Measurements from ENCODE around the gene CHD9. TPM values are rescaled to one million over a fixed set of nuclear protein-coding genes. Genes with fewer than 3 reads are reported as not detected.
A peak's percentile ranks its signal among the peaks of the same experiment; 100 is the strongest.

Gene CHD9

DNA sequence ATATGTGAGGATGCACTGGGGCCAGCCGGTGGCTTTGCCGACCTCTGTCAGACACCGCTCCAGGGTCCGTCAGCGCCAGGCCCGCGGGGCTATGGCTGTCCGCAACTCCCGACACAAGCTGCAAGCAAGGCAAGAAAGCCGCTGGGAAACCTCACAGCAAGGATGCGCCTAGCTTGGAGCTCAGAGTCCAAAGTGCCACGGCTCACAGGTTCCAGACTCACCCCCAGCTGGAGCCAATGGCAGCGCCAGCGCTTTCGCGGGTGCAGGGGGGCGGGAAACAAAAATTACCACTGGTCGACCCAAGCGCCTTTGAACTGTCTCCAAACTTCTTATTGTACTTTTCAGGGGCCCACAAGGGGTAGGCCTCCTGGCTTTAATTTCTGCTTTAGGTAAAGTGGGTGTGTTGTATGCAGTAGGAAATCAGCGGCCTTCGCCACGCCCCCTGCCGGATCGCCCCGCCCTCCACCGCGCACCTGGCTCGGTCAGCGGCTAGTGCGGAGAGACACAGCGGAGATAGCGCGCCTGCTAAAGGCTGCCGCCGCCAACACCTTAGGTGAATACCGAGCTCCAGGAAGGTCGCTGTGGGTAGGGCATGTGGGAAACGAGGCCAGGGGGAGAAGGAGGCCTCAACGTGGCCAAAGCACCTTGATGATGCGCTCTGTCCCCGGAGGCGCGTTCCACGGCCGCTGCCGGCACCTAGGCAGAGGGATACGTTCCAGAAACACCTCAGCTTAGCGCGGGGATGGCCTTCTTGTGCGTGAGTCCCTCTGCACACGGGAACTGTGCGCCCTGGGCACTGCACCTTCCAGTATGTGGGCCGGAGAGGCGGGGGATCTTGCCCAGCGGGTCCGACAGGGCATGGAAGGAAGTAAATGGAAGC, 318.4 kb downstream of the CHD9 start:
- no peaks in the 10 kb centered on the region for H3K36me3 ChIP-seq (replicated peaks in 1 of 2; ENCODE audit: control insufficient read depth in 2 of 2, insufficient read depth in 2 of 2, low read length in 2 of 2)
- H2AK5ac ChIP-seq (ENCODE audit: low read depth, low read length), result no peak overlapping the region
- peaks cover 2% of the 10 kb centered on the region for H3K79me1 ChIP-seq (ENCODE audit: low read depth, low read length)
- H4K91ac ChIP-seq (ENCODE audit: low read depth, low read length, poor library complexity), result no peak overlapping the region
- peak overlapping the region; percentile 76 for H3K18ac ChIP-seq (ENCODE audit: low read length)
- H3K9ac ChIP-seq (ENCODE audit: low read depth, low read length, poor library complexity), result no peak overlapping the region
- peak overlapping the region; percentile 53 for H2BK5ac ChIP-seq (ENCODE audit: low read length)
- H3K27me3 ChIP-seq (ENCODE audit: control insufficient read depth in 3 of 3, insufficient read depth in 3 of 3, low read depth in 1 of 3, low read length in 3 of 3), result peaks cover 0 to 11% (median 2%) of the 10 kb centered on the region in 3 experiments
- DNase-seq (ENCODE audit: low spot score), result no peak
- no peaks in the 10 kb centered on the region for H3K4me1 ChIP-seq (ENCODE audit: control insufficient read depth in 2 of 2, insufficient read depth in 1 of 2, low read depth in 1 of 2, low read length in 2 of 2)
- peak overlapping the region; percentile 46 for H3K4ac ChIP-seq (ENCODE audit: low read length)
- no peak overlapping the region for H2BK12ac ChIP-seq (ENCODE audit: low read length)
- no peak overlapping the region for H2BK120ac ChIP-seq (ENCODE audit: low read depth, low read length)
- peak overlapping the region in 1 of 2 donors; percentile 4 for H3K4me3 ChIP-seq (ENCODE audit: low read length in 2 of 2)
- H3K14ac ChIP-seq (ENCODE audit: low read length), result peak overlapping the region; percentile 56
- H3K4me2 ChIP-seq (ENCODE audit: insufficient read depth, low read length, poor library complexity, severe bottlenecking), result no peak overlapping the region
- H3K23ac ChIP-seq (ENCODE audit: low read depth, low read length, poor library complexity), result peak overlapping the region; percentile 91
- WGBS, 2 donors (ENCODE audit: extremely low coverage in 2 of 2, insufficient read length in 2 of 2, insufficient replicate concordance in 1 of 2), result no CpG with 5 or more reads among the region's 56 CpGs
- no peaks in the 10 kb centered on the region for H3K9me3 ChIP-seq (replicated peaks in 1 of 2; ENCODE audit: control insufficient read depth in 2 of 2, insufficient read depth in 1 of 2, low read depth in 1 of 2, low read length in 2 of 2)
- no peak overlapping the region for H2AFZ ChIP-seq (ENCODE audit: low read length)
- H2BK15ac ChIP-seq (ENCODE audit: low read length), result no peak overlapping the region
- H4K8ac ChIP-seq (ENCODE audit: low read depth, low read length), result peak overlapping the region; percentile 82
- no peak overlapping the region for H3K27ac ChIP-seq (replicated peaks; ENCODE audit: low read length)

DNA sequence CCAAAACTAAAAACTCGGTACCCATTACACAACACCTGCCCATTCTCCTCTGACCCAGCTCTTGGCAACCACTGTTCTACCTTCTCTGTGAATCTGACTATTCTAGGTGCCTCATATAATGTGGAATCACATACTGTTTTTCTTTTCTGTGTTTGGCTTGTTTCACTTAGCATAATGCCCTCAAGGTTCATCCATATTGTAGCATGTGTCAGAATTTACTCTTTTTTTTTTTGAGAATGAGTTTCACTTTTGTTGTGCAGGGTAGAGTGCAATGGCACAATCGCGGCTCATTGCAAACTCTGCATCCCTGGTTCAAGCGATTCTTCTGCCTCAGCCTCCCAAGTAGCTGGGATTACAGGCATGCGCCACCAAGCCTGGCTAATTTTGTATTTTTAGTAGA, 320.0 kb downstream of the CHD9 start:
- H3K4me3 ChIP-seq (ENCODE audit: low read length in 2 of 2), result no peak overlapping the region
- no peaks in the 10 kb centered on the region for H3K9me3 ChIP-seq (replicated peaks in 1 of 2; ENCODE audit: control insufficient read depth in 2 of 2, insufficient read depth in 1 of 2, low read depth in 1 of 2, low read length in 2 of 2)
- no peak overlapping the region for H2BK120ac ChIP-seq (ENCODE audit: low read depth, low read length)
- H3K27me3 ChIP-seq (ENCODE audit: control insufficient read depth in 3 of 3, insufficient read depth in 3 of 3, low read depth in 1 of 3, low read length in 3 of 3), result peaks cover 0 to 9% (median 2%) of the 10 kb centered on the region in 3 experiments
- H3K79me1 ChIP-seq (ENCODE audit: low read depth, low read length), result peaks cover 2% of the 10 kb centered on the region
- no peak overlapping the region for H4K8ac ChIP-seq (ENCODE audit: low read depth, low read length)
- H2BK15ac ChIP-seq (ENCODE audit: low read length), result no peak overlapping the region
- H3K9ac ChIP-seq (ENCODE audit: low read depth, low read length, poor library complexity), result no peak overlapping the region
- no peak overlapping the region for H2AFZ ChIP-seq (ENCODE audit: low read length)
- no peak overlapping the region for H3K4me2 ChIP-seq (ENCODE audit: insufficient read depth, low read length, poor library complexity, severe bottlenecking)
- H2AK5ac ChIP-seq (ENCODE audit: low read depth, low read length), result no peak overlapping the region
- no peak overlapping the region for H4K91ac ChIP-seq (ENCODE audit: low read depth, low read length, poor library complexity)
- H3K4me1 ChIP-seq (ENCODE audit: control insufficient read depth in 2 of 2, insufficient read depth in 1 of 2, low read depth in 1 of 2, low read length in 2 of 2), result no peaks in the 10 kb centered on the region
- H3K18ac ChIP-seq (ENCODE audit: low read length), result no peak overlapping the region
- H2BK5ac ChIP-seq (ENCODE audit: low read length), result no peak overlapping the region
- H3K27ac ChIP-seq (replicated peaks; ENCODE audit: low read length), result no peak overlapping the region
- no peak overlapping the region for H3K14ac ChIP-seq (ENCODE audit: low read length)
- H3K4ac ChIP-seq (ENCODE audit: low read length), result no peak overlapping the region
- no peak for DNase-seq (ENCODE audit: low spot score)
- no CpG with 5 or more reads among the region's 5 CpGs for WGBS, 2 donors (ENCODE audit: extremely low coverage in 2 of 2, insufficient read length in 2 of 2, insufficient replicate concordance in 1 of 2)
- H2BK12ac ChIP-seq (ENCODE audit: low read length), result no peak overlapping the region
- H3K23ac ChIP-seq (ENCODE audit: low read depth, low read length, poor library complexity), result no peak overlapping the region
- H3K36me3 ChIP-seq (replicated peaks in 1 of 2; ENCODE audit: control insufficient read depth in 2 of 2, insufficient read depth in 2 of 2, low read length in 2 of 2), result no peaks in the 10 kb centered on the region

DNA sequence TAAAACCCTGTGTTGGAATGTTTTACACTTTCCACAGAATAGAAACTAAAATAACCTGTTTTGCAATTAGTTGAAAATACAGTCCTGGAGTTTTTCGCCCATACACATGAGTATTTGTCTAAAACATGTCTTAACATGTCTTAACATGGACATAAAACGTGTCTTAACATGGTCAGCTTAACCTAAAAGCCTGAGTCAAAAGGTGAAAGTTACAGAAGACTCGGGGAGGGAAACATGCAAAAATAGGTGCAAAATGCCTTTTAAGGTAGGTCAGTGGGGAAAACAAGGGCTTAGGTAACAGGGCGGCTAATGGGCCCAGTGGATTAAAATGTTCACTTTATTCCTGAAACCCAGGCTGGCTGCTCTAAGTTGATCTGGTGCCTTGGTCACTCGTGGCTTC, 323.3 kb downstream of the CHD9 start:
- Histone ChIP-seq H3K4me1 (ENCODE audit: control insufficient read depth in 2 of 2, insufficient read depth in 1 of 2, low read depth in 1 of 2, low read length in 2 of 2) (no peaks in the 10 kb centered on the region), H4K91ac (ENCODE audit: low read depth, low read length, poor library complexity) (no peak overlapping the region), H3K14ac (ENCODE audit: low read length) (no peak overlapping the region), H3K9me3 (replicated peaks in 1 of 2; ENCODE audit: control insufficient read depth in 2 of 2, insufficient read depth in 1 of 2, low read depth in 1 of 2, low read length in 2 of 2) (no peaks in the 10 kb centered on the region), H2BK12ac (ENCODE audit: low read length) (no peak overlapping the region), H2BK15ac (ENCODE audit: low read length) (no peak overlapping the region), H3K9ac (ENCODE audit: low read depth, low read length, poor library complexity) (no peak overlapping the region), H2BK120ac (ENCODE audit: low read depth, low read length) (no peak overlapping the region), H2AK5ac (ENCODE audit: low read depth, low read length) (no peak overlapping the region), H3K4me2 (ENCODE audit: insufficient read depth, low read length, poor library complexity, severe bottlenecking) (no peak overlapping the region), H3K27ac (replicated peaks; ENCODE audit: low read length) (no peak overlapping the region), H2AFZ (ENCODE audit: low read length) (peak overlapping the region; percentile 17), H3K4me3 (ENCODE audit: low read length in 2 of 2) (no peak overlapping the region), H4K8ac (ENCODE audit: low read depth, low read length) (no peak overlapping the region), H3K23ac (ENCODE audit: low read depth, low read length, poor library complexity) (no peak overlapping the region), H3K36me3 (replicated peaks in 1 of 2; ENCODE audit: control insufficient read depth in 2 of 2, insufficient read depth in 2 of 2, low read length in 2 of 2) (no peaks in the 10 kb centered on the region), H3K18ac (ENCODE audit: low read length) (no peak overlapping the region), H3K79me1 (ENCODE audit: low read depth, low read length) (peaks cover 2% of the 10 kb centered on the region), H2BK5ac (ENCODE audit: low read length) (no peak overlapping the region), H3K4ac (ENCODE audit: low read length) (no peak overlapping the region), H3K27me3 (ENCODE audit: control insufficient read depth in 3 of 3, insufficient read depth in 3 of 3, low read depth in 1 of 3, low read length in 3 of 3) (peaks cover 0 to 2% (median 0%) of the 10 kb centered on the region in 3 experiments)
- DNase-seq (ENCODE audit: low spot score), result no peak
- WGBS, 2 donors (ENCODE audit: extremely low coverage in 2 of 2, insufficient read length in 2 of 2, insufficient replicate concordance in 1 of 2), result no CpG with 5 or more reads among the region's 5 CpGs

Small RNA genes within 50 kb of the gene (small RNA-seq; reads per million reads assigned to genes)
- not detected for gene RF01210 (ENCODE audit: insufficient read depth)
- gene RNA5SP427 (ENCODE audit: insufficient read depth), result not detected

Data from neuronal stem cell (in vitro differentiated cells).